Keratinocyte (primary cell): ENCODE measurements around the gene TSHR. TPM values are rescaled to one million over a fixed set of nuclear protein-coding genes. Genes with fewer than 3 reads are reported as not detected.
A peak's percentile ranks its signal among the peaks of the same experiment; 100 is the strongest.

Experiments
- DNase-seq: peaks from one replicate; pipeline ENCODE4 v3.0.0-alpha.2; 2011; ENCODE audit warnings: low read depth, missing footprints, low spot score
- FAIRE-seq: peaks from 2 replicates; lab custom pipeline; 2011; peaks lifted over from hg19 to GRCh38; lab: Jason Lieb, UNC
- H2AFZ ChIP-seq: 2 replicates; pipeline ENCODE4 v1.6.0; 2012; ENCODE audit warnings: low read length, control low read depth, inconsistent platforms; ENCODE audit not compliant: control insufficient read depth
- H3K27ac ChIP-seq: 2 replicates; pipeline ENCODE4 v1.5.1; 2011; ENCODE audit warnings: low read length; ENCODE audit not compliant: control insufficient read depth, insufficient read depth
- H3K27me3 ChIP-seq: 3 replicates; pipeline ENCODE4 v1.6.0; 2011; ENCODE audit warnings: low read length; ENCODE audit not compliant: control insufficient read depth, insufficient read depth; ENCODE audit errors: extremely low read depth
- H3K36me3 ChIP-seq, 2 experiments: 2 replicates in 1 of 2; 3 replicates in 1 of 2; pipeline ENCODE4 v1.5.1; 2011; ENCODE audit warnings: low read length in 2 of 2, mild to moderate bottlenecking in 1 of 2; ENCODE audit not compliant: control insufficient read depth in 2 of 2, insufficient read depth in 2 of 2; ENCODE audit errors: extremely low read depth in 1 of 2
- H3K4me1 ChIP-seq: 3 replicates; pipeline ENCODE4 v1.5.1; 2011; ENCODE audit warnings: low read length; ENCODE audit not compliant: control insufficient read depth, insufficient read depth; ENCODE audit errors: extremely low read depth
- H3K4me2 ChIP-seq: 3 replicates; pipeline ENCODE4 v1.6.0; 2011; ENCODE audit warnings: low read depth, low read length; ENCODE audit not compliant: control insufficient read depth, insufficient read depth; ENCODE audit errors: extremely low read depth
- H3K4me3 ChIP-seq, 3 experiments: fragments of 200-600 bp in 1 of 3; sonication (generic) in 1 of 3; 2 replicates in 2 of 3; 3 replicates in 1 of 3; pipeline ENCODE4 v1.5.1; 2011 to 2016; ENCODE audit warnings: low read length in 3 of 3, mild to moderate bottlenecking in 3 of 3, control low read depth in 2 of 3, inconsistent platforms in 1 of 3, low read depth in 1 of 3, mixed read lengths in 1 of 3, mixed run types in 1 of 3, moderate library complexity in 1 of 3; ENCODE audit not compliant: control insufficient read depth in 2 of 3, insufficient read depth in 2 of 3; ENCODE audit errors: extremely low read depth in 1 of 3
- H3K79me2 ChIP-seq: 2 replicates; pipeline ENCODE4 v1.6.0; 2012; ENCODE audit warnings: low read length; ENCODE audit not compliant: control insufficient read depth, insufficient read depth
- H3K9ac ChIP-seq: 3 replicates; pipeline ENCODE4 v1.6.0; 2011; ENCODE audit warnings: low read length; ENCODE audit not compliant: control insufficient read depth, insufficient read depth; ENCODE audit errors: extremely low read depth
- H3K9me1 ChIP-seq: 3 replicates; pipeline ENCODE4 v1.6.0; 2011; ENCODE audit warnings: low read length; ENCODE audit not compliant: control insufficient read depth, insufficient read depth; ENCODE audit errors: extremely low read depth
- H3K9me3 ChIP-seq: 2 replicates; pipeline ENCODE4 v1.5.1; 2012; ENCODE audit warnings: low read depth, low read length; ENCODE audit not compliant: control insufficient read depth
- H4K20me1 ChIP-seq: 3 replicates; pipeline ENCODE4 v1.6.0; 2011; ENCODE audit warnings: low read length; ENCODE audit not compliant: control insufficient read depth, insufficient read depth; ENCODE audit errors: extremely low read depth
- EZH2 ChIP-seq: IDR thresholded peaks from one replicate; pipeline ENCODE4 v1.6.1; 2012; ENCODE audit warnings: inconsistent platforms, mild to moderate bottlenecking, low read length, moderate library complexity
- dilution Hi-C: fragments of 300-500 bp; cut with MboI; formaldehyde crosslinking; loops from one replicate; pipeline ENCODE4 v1.7.0; 2020; ENCODE audit warnings: low sequenced_read_pairs; ENCODE audit not compliant: extremely low pct_ligation_motif_present
- polyA plus RNA-seq, 5 experiments: library from polyadenylated mRNA; depleted of rRNA in 3 of 5; stranded (reverse) in 3 of 5; stranded (forward) in 1 of 5; unstranded in 1 of 5; fragments of >200 nt; gene quantifications; 1 replicate in 1 of 5; 2 replicates in 3 of 5; 3 replicates in 1 of 5; pipeline versions ENCODE4 v1.2.1 to v1.2.3, GENCODE V29; 2011 to 2012; ENCODE audit warnings: missing spikeins in 2 of 5, low read depth in 1 of 5, low replicate concordance in 1 of 5
- TF ChIP-seq, protein P1 (sequence below), 3 experiments: IDR thresholded peaks in 1 of 3; conservative IDR thresholded peaks in 1 of 3; optimal IDR thresholded peaks in 1 of 3; 2 replicates in 2 of 3; 3 replicates in 1 of 3; pipeline versions ENCODE3 to v1.5.1; 2011; ENCODE audit warnings: low read length in 3 of 3, mild to moderate bottlenecking in 3 of 3, moderate library complexity in 2 of 3, control low read depth in 1 of 3, inconsistent platforms in 1 of 3; ENCODE audit not compliant: insufficient read depth in 2 of 3; ENCODE audit errors: extremely low read depth in 1 of 3

TSHR gene
- polyA plus RNA-seq, 1 donor (not counting 4 experiments of a cell fraction or from before 2014, with no cell fraction given) = 0.03 TPM

GRCh38 chr14:80930095-80930494 lies 25.3 kb upstream of the TSHR start:
- TF ChIP-seq, protein P1, sequence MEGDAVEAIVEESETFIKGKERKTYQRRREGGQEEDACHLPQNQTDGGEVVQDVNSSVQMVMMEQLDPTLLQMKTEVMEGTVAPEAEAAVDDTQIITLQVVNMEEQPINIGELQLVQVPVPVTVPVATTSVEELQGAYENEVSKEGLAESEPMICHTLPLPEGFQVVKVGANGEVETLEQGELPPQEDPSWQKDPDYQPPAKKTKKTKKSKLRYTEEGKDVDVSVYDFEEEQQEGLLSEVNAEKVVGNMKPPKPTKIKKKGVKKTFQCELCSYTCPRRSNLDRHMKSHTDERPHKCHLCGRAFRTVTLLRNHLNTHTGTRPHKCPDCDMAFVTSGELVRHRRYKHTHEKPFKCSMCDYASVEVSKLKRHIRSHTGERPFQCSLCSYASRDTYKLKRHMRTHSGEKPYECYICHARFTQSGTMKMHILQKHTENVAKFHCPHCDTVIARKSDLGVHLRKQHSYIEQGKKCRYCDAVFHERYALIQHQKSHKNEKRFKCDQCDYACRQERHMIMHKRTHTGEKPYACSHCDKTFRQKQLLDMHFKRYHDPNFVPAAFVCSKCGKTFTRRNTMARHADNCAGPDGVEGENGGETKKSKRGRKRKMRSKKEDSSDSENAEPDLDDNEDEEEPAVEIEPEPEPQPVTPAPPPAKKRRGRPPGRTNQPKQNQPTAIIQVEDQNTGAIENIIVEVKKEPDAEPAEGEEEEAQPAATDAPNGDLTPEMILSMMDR (optimal IDR thresholded peaks at IDR 0.05 in 1 of 3, IDR thresholded peaks at IDR 0.05 in 1 of 3, conservative IDR thresholded peaks at IDR 0.05 in 1 of 3; ENCODE audit: extremely low read depth in 1 of 3, insufficient read depth in 2 of 3, low read length in 3 of 3) = no peak
- no peak for TF ChIP-seq EZH2
- H3K27ac ChIP-seq = no peak overlapping the region

DNA sequence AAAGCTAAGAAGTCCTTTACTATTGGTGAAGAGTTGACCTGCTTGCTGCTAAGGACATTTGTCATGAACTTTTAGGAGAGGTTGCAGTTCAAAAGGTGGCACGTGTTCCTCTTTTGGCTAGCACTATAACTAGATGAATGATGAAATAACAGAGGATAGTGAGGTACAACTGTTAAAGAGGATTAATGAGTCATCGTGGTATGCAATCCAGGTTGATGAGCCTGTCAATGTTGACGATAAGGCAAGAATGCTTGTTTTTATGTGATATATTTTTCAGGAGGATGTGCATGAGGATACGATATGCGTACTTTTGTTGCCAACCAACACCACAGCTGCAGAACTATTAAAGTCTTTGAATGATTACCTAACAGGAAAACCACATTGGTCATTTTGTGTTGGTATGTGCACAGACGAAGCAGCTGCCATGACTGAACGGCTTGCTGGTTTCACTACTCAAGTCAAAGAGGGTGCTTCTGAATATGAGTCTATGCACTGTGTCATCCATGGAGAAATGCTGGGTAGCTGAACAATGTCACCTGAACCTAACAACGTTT lies 24.5 kb upstream of the TSHR start:
- H3K79me2 ChIP-seq = peaks cover 32% of the 10 kb centered on the region
- FAIRE-seq = peak; percentile 84
- peak; percentile 78 for DNase-seq
- no peaks in the 10 kb centered on the region for H3K9me1 ChIP-seq
- H3K27me3 ChIP-seq = no peaks in the 10 kb centered on the region
- peaks cover 0 to 4% of the 10 kb centered on the region in 2 experiments for H3K36me3 ChIP-seq
- H3K9ac ChIP-seq = no peak overlapping the region
- TF ChIP-seq, protein P1 (optimal IDR thresholded peaks at IDR 0.05 in 1 of 3, IDR thresholded peaks at IDR 0.05 in 1 of 3, conservative IDR thresholded peaks at IDR 0.05 in 1 of 3; ENCODE audit: extremely low read depth in 1 of 3, insufficient read depth in 2 of 3, low read length in 3 of 3) = no peak
- TF ChIP-seq EZH2 = no peak
- peak overlapping the region; percentile 76 for H3K4me2 ChIP-seq
- H3K4me3 ChIP-seq = peak overlapping the region in 1 of 3 experiments; percentile 0
- H3K4me1 ChIP-seq = peaks cover 23% of the 10 kb centered on the region
- peak overlapping the region; percentile 62 for H3K27ac ChIP-seq
- dilution Hi-C loops = no loop called here
- no peak overlapping the region for H2AFZ ChIP-seq
- H3K9me3 ChIP-seq = no peaks in the 10 kb centered on the region
- H4K20me1 ChIP-seq = no peaks in the 10 kb centered on the region

More at GRCh38 chr14:80930095-80930494, 25.3 kb upstream of the TSHR start:
- Histone ChIP-seq H3K27me3 (no peaks in the 10 kb centered on the region), H3K9me1 (no peaks in the 10 kb centered on the region), H4K20me1 (no peaks in the 10 kb centered on the region), H3K79me2 (peaks cover 26% of the 10 kb centered on the region), H2AFZ (no peak overlapping the region), H3K36me3 (peaks cover 0 to 4% of the 10 kb centered on the region in 2 experiments), H3K4me3 (no peak overlapping the region), H3K4me1 (peaks cover 23% of the 10 kb centered on the region), H3K9me3 (no peaks in the 10 kb centered on the region), H3K4me2 (no peak overlapping the region), H3K9ac (no peak overlapping the region)
- dilution Hi-C loops = no loop called here
- no peak for DNase-seq
- FAIRE-seq = no peak
